ENCODE data around the gene PCNX2.

Gene PCNX2

DNA sequence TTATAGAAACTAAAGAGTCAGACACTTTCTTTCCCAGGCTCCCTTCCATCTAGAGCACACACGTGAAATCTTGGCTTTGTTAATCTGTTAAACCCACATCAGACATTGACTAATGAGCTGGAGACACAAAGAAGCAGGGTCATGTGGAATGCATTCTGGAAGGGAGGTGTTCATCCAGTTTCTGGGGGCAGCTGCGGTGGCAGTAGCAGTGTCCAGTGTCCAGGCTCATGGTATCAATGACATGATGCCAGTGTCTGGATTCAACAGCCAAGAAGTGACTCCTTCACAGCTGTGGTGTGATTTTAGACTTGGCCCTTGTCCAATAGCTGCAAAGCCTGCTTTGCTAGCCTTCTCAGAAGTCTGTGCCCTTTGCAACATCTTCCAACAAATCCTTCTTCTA lies 249.9 kb downstream of the PCNX2 start:
- DNase-seq: no peak

DNA sequence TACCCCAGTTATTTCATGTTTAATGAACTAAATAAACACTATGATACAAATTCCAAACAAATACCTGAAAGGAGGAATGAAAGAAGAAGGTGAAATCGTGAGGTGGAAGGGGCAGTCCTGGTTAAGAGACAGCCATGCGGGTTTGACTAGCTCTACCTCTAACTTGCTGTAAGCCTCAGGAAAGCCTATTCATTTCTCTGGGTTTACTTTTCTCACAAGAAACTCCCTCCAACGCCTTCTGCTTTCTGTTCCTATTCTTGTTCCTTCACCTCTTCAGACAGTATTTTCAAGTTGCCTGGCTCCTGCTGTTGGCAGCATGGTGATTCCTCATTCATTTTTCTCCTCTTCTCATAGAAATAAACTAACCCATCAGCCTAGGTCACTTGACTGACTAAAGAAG lies 252.7 kb downstream of the PCNX2 start:
- no peak for DNase-seq

DNA sequence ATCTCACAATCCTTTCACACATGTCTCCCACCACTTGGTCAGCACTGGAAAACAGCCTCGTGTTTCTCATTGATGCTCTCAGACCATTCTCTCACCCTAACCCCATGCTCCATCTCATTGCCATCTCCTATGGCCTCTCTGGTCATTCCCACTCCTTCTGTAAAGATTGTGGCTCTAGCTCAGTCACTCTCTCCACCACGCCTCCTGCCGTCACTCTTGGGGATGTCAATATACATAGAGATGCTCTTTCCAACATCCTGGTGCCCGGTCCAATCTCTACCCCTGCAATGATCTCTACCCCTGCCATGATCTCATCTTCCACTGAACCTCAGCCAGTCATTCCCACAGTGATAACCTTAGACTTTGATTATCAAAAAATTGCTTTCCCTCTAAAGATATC lies 255.0 kb downstream of the PCNX2 start:
- DNase-seq: no peak

DNA sequence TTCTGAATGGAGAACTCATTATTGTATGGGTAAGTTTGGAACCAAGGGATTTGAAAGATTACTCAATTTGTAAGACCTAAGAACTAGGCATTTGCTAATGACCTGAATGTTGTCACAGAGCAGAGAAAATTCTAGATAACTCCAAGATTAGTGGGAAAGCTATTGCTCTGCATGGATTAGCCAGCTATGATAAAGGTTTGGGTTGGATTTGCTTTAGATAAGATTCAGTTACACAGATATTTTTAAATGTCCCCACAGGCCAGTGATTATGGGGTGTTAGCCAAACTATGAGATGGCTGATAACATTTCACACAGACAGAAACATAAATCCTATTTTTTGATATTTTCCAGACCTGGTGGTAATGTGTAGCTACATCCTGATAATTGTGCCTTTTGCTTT lies 256.9 kb downstream of the PCNX2 start:
- no peak for DNase-seq

DNA sequence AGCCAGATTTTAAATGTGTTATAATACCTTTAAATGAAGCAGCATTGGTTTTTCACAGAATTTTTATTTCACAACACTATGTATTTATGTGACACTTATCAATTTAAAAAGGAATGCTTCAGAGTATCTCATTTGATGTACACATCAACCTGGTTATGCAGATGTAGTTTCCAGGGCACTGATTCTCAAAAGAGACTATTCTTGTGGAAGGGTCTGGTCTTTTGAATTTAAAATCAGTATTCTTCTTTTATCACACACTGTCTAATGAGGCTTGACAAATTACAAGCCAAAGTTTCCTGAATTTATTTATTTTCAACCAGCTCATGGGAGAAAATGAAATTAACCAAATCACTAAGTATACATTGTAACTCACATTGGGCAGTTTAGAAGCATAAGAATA lies 257.7 kb downstream of the PCNX2 start:
- no peak for DNase-seq

DNA sequence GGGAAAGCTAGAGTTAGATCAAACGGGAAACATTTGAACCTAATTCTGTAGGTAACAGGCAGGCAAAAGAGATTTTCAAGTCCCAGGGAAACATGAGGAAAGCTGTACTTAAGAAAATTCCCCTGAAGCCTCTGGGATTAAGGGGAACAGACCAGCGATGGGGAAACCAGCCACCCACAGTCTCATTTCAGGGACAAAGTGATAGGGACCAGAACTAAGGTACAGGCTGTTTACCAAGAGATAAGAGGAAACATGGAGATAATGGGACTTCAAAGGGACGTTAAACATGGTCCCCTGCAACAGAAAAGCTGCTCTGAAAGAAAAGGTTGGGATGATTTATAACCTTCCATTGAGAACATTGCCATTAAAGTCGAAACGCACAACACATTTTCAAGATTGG lies 260.7 kb downstream of the PCNX2 start:
- DNase-seq: no peak

DNA sequence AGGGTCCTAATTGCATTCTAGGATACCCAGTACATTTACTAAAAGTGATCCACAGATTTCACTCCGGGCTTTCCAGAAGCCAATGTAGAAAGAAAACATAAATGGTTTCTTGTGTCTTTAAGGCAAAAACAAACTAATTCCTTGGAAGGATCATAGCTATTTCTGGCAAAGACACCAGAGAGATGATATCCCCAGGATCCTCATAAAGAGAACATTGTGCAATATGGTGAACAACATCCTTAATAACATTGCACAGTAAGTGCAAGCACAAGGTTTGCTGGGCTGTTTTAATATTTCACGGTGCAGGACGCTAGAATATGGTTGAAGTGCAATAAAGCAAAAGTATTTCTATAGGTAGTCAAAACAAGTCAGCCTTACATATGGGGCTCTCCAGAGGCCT lies 262.2 kb downstream of the PCNX2 start:
- no peak for DNase-seq

DNA sequence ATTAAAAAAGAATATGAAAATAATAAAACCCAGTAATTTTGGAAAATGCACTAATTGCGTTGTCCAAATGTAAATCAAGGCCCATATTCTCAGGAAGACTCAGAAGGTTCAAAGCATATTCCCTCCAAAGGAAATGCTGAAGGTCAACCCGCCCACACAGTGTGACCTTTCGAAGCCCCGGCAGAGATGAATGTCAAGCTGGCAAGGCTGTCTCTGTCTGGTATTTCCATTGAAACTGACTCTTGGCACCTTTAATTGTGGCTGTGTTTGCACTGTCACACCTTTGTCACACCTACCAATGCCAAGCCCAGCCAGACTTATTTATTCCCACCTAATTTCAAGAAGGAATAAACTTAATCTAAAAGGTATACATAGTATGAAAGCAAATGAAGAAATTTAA lies 262.6 kb downstream of the PCNX2 start:
- DNase-seq: no peak

DNA sequence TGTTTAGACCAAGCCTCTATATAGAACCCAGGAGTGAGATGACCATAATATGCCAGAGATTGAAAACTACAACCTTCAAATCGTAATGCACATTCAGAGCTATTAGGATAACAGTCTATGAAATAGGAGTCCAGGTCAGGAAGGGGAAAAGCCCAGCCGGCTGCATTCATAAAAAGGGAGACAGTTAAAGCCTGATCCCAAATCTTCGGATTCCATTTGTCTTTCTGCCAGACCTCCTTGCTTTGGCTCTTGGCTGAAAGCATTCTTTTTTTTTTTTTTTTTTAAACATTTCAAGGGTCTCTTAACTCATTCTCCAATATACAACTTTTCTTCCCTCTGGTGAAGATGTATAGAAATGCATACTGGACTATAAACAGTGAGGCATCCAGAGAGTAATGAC lies 264.0 kb downstream of the PCNX2 start:
- DNase-seq: no peak

DNA sequence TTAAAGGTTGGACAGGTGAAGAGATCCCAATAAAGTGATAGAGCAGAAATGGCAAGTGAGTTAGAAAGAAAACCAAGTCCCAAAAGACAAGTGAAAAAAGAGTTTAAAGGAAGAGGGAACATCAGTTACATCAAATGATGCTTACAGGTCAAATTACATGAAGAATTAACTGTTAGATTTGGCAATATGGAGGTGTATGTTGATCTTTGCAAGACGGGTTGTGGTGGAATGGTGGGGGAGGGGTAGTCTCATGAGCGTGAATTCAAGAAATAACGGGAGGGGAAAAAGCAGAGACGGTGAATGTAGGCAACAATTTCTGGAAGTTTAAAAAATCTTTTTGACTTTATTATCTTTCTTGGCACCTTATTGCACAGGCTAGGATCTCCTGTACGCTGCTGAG lies 268.5 kb downstream of the PCNX2 start:
- DNase-seq: no peak

DNA sequence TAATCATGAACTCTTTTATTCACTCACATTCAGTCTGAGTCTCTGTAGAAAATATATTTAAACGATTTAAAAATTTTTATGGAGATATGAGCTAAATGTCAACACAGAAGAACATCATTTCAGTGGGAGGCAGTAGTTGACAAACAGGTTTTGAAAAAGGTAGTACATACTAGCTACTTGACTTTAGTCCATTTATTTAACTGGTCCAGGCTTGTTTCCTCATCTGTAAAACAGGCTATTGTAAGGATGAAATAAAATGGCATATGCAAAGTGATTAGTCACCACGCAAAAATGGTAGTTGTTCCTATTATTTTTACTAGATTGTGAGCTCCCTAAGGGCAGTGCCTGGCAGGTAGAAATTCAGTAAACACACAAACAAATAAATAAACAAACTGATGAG lies 270.0 kb downstream of the PCNX2 start:
- no peak for DNase-seq

DNA sequence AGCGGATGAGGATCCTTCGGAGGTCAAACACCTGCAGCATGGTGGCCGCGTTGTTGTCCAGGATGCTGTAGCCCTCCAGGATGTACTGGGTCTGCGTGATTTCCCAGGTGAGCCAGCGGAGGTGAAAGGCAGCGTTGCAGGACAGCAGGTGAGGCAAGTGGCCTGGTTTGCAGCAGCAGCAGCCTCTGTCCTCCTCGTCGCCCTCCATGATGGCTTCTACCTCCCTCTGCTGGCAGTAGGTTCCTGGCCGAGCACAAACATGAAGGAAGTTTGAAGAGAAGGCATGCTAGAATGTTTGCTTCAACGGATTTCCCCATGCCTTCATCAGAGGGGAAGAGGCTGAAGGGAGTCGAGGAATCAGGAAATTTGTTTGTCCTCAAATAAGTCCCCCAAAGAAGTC lies 270.4 kb downstream of the PCNX2 start:
- peak; percentile 15 for DNase-seq

DNA sequence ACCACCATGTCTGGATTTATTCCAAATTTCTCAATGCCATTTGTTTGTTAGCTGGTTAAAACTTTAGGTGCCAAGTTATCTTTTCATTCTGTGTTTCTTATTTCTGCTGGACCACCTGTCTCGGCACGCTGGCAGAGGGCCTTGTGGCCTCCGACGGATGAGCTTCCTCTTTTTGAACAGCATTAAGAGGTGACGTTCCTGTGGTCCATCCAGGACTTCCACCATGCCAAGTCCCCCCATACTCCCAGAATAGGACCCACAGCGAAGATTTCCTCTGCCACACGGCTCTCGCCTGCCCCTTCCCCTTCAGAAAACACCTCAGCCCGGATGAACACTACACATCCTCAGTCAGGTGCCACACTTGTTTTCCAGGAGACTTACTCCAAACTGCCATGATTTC lies 271.3 kb downstream of the PCNX2 start:
- no peak for DNase-seq

DNA sequence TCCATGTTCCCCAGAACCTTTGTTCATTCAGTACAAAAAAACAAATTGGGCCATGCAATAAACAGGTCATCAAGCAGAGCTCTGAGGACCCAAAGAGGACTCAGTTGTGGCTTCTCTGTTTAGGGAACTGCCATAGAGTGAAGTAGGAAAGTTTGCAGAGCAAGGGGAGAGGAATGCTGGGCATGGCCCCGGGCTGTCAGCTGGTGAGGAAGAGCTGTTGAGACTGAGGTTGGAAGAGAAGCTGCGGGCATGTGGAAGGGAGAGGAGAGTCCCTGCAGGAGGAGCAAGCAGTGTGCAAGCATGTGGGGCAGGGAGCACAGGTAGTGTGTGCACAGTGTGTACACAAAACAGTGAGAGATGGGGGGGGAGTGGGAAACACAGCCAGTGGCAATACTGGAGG lies 273.3 kb downstream of the PCNX2 start:
- DNase-seq: no peak

DNA sequence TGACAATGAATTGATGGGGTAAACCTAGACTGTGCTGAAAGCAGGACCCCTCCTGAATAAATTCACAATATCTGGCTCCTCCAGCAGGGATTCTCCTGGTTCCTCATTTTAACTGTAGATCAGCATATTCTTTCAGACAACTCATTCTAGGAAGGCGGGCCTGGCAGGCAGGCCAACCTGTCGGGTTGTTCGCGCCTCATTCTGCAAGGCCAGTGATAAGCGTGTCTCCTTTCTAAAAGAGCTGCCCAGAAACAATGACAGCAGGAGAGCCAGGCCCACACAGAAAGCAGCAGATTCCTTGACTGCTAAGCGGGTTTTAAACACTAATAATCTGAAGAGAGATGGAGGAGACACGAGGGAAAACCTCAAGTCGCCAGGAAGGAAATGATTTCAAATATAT lies 275.1 kb downstream of the PCNX2 start:
- no peak for DNase-seq

DNA sequence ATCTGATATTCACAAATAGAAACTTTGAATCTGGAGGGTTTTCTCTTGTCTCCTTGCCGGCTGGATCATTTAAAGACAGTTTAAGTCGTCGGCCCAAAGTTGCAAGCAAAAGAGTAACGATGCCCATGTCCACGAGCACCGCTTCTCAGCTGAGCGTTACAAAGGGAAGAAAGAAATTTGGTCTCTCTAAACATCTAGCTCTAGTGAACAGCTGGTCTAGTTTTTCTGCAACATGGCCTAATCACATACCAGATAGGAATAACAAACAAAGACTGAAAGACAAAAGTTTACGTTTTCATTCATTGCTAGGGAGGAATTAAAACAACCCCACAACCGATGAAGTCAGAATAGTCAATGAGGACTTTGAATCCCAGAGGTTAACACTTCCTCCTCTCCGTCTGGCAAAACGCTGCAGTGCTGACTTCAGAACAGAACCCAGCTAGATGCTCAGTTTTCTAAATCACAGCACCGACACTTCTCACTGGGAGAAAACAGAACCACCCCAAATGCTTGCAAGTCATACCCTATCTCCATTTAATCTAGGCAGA lies 275.7 kb downstream of the PCNX2 start:
- no peak for DNase-seq

DNA sequence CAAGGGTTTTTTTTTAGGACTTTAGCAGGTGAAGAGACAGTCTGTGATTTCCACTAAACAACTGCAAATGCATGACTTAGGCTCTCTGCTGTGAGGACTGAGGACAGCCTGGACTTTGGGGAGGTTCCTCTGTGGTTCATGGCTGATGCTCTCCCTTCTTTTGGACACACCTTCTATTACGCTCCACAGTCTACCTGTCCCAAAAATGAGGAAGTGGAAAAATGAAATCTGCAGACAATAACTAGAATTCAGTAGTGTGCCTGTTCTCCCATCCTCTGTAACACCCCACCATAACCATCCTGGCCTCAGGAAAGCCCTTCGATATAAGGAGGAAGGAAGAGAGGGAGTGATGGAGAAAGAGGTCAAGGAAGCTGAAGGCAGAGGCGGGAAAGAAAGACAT lies 276.4 kb downstream of the PCNX2 start:
- no peak for DNase-seq

DNA sequence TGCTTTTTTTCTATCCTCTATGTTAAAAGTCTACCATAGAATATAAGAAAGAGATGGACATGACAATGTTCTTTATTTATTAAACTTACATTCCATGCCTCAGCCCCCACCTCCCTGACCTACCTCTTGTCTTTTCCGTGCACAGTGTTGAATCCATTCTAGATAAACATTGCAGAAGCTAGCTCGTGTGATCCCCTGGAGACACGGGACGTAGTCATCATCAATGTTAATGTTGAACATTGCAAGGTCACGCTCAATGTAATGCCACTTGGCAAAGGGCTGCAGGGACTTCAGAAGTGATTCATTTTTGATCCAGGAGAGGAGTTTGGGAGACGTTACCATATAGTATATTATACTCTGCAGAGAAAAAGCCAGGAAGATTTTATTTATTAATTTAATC lies 278.7 kb downstream of the PCNX2 start:
- peak; percentile 54 for DNase-seq

DNA sequence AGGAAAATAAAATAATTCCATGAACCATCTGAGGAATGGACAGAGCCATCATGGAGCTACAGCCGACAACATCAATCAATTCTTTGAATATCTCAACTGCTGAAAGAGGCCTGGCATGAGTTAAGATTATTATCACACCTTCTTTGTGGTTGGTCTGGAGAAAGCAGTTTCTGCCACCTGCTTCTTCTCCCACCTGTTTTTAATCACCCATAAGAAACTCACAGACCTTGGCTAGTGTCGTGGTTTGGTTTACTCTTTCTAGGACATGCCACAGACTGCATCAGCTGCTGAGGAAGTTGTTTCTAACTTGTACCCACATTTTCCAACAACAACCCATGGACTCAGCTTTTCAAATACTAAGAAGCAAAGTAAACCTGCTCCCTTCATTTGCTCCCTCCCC lies 279.6 kb downstream of the PCNX2 start:
- no peak for DNase-seq

DNA sequence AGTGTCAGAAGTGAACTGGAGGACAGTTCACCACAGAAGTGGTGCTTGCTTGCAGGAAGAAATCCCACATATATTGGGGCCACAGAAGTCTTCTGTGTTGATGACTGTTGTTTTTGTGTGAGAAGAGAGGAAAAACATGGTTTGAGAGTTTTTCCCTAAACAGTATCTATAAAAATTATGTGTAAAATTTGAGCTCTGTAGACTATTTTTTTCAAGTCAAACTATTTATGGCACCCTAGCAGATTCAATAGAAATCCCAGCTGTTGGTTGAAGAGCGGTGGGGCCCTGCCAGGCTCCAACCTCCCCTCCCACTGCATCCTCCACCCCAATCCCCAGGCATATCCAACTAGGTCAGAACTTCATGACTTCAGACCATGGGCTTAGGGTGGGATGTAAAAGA lies 283.5 kb downstream of the PCNX2 start:
- no peak for DNase-seq

DNA sequence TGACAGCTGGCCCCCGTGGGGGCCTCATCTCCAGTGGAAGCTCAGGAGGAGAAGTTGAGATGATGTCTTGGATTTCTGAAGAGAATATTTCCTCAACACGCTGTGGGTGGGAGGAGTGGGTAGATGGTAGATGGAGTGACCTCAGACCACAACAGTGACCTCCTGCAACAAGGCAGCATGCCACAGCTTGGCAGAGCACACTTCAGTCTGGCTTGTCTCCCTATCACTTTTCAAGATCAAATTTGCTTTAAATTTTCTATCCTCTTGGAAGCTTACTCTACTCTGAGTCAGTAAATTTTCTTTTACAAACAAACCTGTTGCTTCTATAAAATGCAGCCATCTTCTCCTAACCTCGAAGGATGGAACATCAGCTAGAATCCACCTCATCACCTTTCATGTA lies 285.4 kb downstream of the PCNX2 start:
- no peak for DNase-seq

DNA sequence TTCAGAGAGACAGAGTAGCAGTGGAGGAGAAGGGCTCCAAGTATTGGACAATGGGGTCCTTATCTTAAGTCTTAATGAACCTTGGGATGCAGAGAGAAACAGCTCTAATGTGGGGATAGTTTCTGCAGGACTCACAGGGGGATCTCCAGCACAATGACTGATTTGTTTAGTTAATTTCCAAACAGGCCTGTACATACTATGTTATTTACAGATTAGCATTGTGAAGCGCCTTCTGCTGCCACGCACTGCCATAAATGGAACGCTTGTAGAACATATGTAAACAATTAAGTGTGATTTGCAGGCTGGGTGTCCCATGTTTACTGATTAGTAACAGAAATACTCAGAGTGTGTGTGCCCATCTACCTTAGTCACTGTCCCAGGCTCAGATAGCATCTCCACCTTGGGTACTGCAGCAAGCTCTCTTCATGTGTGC lies 289.0 kb downstream of the PCNX2 start:
- DNase-seq: peak; percentile 22

DNA sequence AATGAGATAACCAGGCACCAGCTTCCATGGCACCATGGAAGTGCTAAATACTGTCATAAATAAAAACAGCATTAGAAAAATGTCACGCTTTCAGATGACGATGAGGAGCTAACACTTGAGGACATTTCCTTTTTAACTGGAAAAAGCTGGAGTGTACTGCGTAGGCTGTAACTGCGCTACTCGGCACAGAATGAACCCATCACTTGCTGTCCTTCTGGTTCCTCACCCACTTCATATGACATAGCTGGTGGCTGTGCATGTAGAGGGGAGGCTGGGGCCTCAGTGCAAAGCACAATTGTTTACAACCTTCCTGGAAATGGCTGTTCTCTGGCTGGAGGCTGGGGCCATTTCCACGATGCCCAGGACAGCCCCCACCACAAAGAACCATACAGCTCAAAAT lies 289.4 kb downstream of the PCNX2 start:
- DNase-seq: no peak

DNA sequence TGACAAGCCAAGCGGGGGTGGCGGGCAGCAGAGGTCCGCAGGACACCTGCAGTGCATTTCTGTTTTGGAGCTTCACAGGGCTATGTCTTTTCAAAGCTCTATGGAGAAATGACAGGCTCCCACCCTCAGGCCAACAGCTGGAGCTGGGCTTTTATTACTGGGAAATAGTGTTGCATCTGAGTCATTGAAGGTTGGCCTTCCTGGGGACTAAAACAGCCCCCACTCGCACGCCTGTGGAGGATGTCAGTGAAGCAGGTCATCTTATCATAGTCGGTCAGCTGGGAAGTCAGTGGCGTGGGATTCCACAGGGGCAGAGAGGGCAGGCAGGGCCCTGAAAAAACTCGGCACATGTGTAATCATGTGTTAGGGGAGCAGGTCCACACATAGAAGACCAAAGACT lies 289.8 kb downstream of the PCNX2 start:
- peak; percentile 77 for DNase-seq

DNA sequence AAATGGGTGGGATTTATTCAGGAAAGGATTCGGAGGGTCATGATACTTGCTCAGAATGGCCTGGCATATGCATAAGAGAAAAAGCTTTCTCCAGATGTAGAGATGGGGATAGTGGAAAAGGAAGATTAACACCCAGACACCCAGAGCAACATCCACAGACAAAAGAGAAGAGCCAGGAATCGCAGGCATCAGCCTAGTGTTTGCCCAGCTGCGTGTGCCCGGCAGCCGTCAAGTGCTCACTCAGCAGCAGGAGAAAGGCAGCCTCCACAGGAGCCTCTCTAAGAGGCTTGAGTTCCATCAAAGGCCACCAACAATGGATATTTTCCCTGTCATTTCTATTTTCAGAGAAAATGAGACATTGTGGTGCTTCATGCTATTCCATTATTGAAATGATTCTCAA lies 290.4 kb downstream of the PCNX2 start:
- peak; percentile 91 for DNase-seq

DNA sequence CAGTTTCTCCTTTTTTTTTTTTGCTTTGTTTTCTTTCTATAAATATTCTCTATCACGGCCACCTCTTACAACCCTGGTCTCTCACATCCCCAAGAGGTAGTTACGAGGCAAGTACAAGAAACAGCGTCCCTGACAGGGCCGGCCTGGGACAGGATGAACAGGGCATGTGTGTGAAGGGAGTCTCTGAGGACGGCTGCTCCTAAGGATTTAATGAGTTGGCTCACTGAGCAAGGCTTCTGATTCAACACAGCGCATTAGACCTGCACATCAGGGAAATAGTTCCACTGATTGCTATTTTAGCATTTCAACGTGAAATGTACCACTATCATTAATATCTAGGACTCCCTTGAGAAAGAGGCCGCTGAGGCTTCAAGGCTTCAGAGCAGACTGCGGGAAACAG lies 291.1 kb downstream of the PCNX2 start:
- DNase-seq: no peak

All from NCI-H345 (cell line).